Measurements from ENCODE around the gene FOXP1.

DNA sequence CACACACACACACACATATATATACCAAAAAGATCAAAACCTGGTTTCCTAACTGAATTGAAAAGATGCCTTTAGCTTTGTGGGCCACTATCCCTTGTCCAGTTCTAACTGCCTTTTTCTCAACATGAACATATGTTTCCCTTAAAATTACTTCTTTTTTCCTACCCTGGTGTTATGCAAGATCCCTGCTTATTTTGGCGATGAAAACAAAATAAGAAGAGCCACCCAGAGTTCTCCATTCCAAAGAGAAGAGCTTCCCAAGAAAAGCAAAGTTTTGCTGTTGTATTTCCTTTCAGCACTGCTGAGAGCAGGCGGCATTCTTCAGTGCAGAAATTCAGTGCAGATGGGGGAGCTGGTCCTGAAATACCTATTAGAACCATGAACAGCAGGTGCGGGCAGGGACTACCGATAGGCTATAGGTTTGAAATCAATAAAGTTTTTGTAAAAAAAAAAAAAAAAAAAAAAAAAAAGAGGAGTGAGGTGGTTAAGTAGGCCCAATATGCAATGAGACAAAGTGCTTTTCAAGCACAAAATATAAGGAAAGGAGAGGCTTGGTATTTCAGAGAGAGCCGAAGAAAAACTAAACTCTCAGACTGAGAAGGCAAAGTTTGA, 238.0 kb downstream of the FOXP1 start:
- TF ChIP-seq, protein P1, sequence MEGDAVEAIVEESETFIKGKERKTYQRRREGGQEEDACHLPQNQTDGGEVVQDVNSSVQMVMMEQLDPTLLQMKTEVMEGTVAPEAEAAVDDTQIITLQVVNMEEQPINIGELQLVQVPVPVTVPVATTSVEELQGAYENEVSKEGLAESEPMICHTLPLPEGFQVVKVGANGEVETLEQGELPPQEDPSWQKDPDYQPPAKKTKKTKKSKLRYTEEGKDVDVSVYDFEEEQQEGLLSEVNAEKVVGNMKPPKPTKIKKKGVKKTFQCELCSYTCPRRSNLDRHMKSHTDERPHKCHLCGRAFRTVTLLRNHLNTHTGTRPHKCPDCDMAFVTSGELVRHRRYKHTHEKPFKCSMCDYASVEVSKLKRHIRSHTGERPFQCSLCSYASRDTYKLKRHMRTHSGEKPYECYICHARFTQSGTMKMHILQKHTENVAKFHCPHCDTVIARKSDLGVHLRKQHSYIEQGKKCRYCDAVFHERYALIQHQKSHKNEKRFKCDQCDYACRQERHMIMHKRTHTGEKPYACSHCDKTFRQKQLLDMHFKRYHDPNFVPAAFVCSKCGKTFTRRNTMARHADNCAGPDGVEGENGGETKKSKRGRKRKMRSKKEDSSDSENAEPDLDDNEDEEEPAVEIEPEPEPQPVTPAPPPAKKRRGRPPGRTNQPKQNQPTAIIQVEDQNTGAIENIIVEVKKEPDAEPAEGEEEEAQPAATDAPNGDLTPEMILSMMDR (IDR thresholded peaks at IDR 0.05) = no peak
- TF ChIP-seq EZH2 (IDR thresholded peaks at IDR 0.05; ENCODE audit: borderline replicate concordance, insufficient read depth, low read depth, low read length, poor library complexity, severe bottlenecking) = no peak

All from B cell (primary cell).